ENCODE data around the gene TBC1D20.

DNA sequence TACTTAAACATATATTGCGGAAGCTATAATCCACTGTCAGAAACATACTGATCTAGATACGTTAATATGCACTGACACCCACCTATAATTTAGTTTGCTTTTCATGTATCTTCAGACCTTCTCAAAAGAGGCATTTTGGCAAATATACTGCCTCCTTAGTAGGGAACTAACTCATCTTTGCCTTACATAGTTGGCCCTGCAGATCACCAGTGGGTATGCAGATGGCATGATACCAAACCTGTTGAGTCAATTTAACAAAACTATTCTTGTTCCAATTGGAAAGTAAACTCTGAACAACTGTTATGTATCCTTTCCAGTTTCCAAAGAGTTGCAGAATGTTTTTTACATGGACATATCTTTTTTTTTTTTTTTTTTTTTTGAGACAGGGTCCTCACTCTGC is 35.6 kb upstream of the TBC1D20 start:
- TF ChIP-seq POLR2AphosphoS5 (IDR thresholded peaks at IDR 0.05; ENCODE audit: insufficient read depth, low read depth, low read length): no peak
- TF ChIP-seq FOS (IDR thresholded peaks at IDR 0.05; ENCODE audit: borderline replicate concordance, insufficient read depth, low read length): no peak
- TF ChIP-seq CTCF (IDR thresholded peaks at IDR 0.05; ENCODE audit: extremely low read depth in 1 of 2, insufficient read depth in 1 of 2, low read depth in 1 of 2, low read length in 2 of 2): no peak
- TF ChIP-seq JUN (IDR thresholded peaks at IDR 0.05; ENCODE audit: borderline replicate concordance, insufficient read depth, insufficient read length, low read depth): no peak
- no peak for TF ChIP-seq POLR2A (IDR thresholded peaks at IDR 0.05; ENCODE audit: low read depth, low read length)
- TF ChIP-seq, protein P1, sequence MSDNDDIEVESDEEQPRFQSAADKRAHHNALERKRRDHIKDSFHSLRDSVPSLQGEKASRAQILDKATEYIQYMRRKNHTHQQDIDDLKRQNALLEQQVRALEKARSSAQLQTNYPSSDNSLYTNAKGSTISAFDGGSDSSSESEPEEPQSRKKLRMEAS (IDR thresholded peaks at IDR 0.05; ENCODE audit: insufficient read depth, insufficient read length): no peak
- no peak for TF ChIP-seq EZH2 (IDR thresholded peaks at IDR 0.05; ENCODE audit: borderline replicate concordance, low read depth, low read length, severe bottlenecking)
- TF ChIP-seq GATA2 (IDR thresholded peaks at IDR 0.05; ENCODE audit: insufficient read depth, insufficient read length, low read depth, low read length): no peak
